HG03521 (cell line): ENCODE data around the gene HOXB6.

Experiments used
- ATAC-seq: cut with Tn5 transposase; IDR thresholded peaks from one replicate; pipeline ENCODE4 v1.9.1; 2021; ENCODE audit warnings: mild to moderate bottlenecking, moderate library complexity; ENCODE audit not compliant: unreplicated experiment

The HOXB6 gene

GRCh38 chr17:48604770-48605329 lies at the start of gene HOXB6:
TSS of gene HOXB6 (minus strand) at chr17:48604986. CDS start at chr17:48598150, 6,836 bp downstream.
- ATAC-seq = no peak

GRCh38 chr17:48649741-48650140 lies 45.0 kb upstream of the HOXB6 start:
- ATAC-seq = no peak

GRCh38 chr17:48647963-48648245 lies 43.1 kb upstream of the HOXB6 start:
- no peak for ATAC-seq

- no peak for ATAC-seq
Observed at GRCh38 chr17:48647103-48647962, 42.5 kb upstream of the HOXB6 start.

- ATAC-seq = no peak
Observed at GRCh38 chr17:48646183-48647102, 41.7 kb upstream of the HOXB6 start.

GRCh38 chr17:48645639-48646182 lies 40.9 kb upstream of the HOXB6 start:
- no peak for ATAC-seq

- no peak for ATAC-seq
Observed at GRCh38 chr17:48644910-48645557, 40.2 kb upstream of the HOXB6 start.

GRCh38 chr17:48644159-48644558 lies 39.4 kb upstream of the HOXB6 start:
- ATAC-seq = no peak

- ATAC-seq = no peak
Observed at GRCh38 chr17:48643697-48644012, 38.9 kb upstream of the HOXB6 start.

- no peak for ATAC-seq
Observed at GRCh38 chr17:48642843-48643696, 38.3 kb upstream of the HOXB6 start.

- ATAC-seq = no peak
Observed at GRCh38 chr17:48642059-48642842, 37.5 kb upstream of the HOXB6 start.

GRCh38 chr17:48641541-48642058 lies 36.8 kb upstream of the HOXB6 start:
- no peak for ATAC-seq

GRCh38 chr17:48640858-48641180 lies 36.0 kb upstream of the HOXB6 start:
- ATAC-seq = no peak

GRCh38 chr17:48639982-48640857 lies 35.4 kb upstream of the HOXB6 start:
- no peak for ATAC-seq

- ATAC-seq = no peak
Observed at GRCh38 chr17:48639136-48639535, 34.4 kb upstream of the HOXB6 start.

- ATAC-seq = no peak
Observed at GRCh38 chr17:48637323-48638260, 32.8 kb upstream of the HOXB6 start.
